Placental epithelial cell (primary cell): ENCODE measurements around the gene EPB41L4B. TPM values are rescaled to one million over a fixed set of nuclear protein-coding genes. Genes with fewer than 3 reads are reported as not detected.

Experiments used
- small RNA-seq: library from RNA; depleted of rRNA; stranded (forward); fragments of <200 nt; gene quantifications from one replicate; pipeline ENCODE3, GENCODE V24; 2012
- total RNA-seq: library from RNA; depleted of rRNA; stranded (reverse); fragments of >200 nt; gene quantifications from 2 replicates; pipeline ENCODE4 v1.2.3, GENCODE V29; 2012

EPB41L4B gene
- 2.0 and 7.1 TPM in 2 replicates for total RNA-seq

DNA sequence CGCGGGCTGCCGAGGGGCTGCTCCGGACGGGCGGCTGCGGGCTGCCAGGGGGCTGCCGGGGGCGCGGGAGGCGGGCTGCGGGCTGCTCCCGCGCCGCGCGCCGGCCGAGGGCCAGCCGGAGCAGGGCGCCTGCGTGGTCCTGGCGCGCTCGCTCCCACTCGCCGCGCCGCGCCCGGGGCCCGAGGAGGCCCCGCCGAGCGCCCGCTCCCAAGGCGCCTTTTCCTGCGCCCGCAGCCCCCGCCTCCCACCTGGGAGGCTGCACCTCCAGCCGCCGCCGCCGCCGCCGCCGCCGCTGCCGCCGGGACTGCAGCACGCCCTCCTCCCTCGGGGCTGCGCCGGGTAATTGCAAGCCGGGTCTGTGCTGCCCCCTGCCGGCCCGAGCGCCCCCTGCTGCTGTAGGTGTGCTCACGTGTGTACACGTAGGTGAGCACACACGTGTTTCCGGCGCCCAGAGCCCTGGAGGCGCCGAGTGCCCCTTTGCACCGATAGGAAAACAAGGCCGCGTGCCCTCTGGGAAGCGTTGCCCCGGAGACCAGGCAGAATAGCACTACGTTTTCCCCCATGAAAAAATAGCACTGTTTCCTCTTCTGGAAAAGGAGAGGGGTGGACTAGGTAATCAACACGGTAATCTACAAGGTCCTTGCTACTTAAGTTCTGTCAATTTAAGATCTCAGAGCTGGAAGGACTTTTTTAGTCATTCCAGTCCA, at the start of gene EPB41L4B:
TSS of gene EPB41L4B (minus strand) at position 318 of the 707 bp plus-strand sequence. CDS start 613 bp downstream, outside the sequence.

DNA sequence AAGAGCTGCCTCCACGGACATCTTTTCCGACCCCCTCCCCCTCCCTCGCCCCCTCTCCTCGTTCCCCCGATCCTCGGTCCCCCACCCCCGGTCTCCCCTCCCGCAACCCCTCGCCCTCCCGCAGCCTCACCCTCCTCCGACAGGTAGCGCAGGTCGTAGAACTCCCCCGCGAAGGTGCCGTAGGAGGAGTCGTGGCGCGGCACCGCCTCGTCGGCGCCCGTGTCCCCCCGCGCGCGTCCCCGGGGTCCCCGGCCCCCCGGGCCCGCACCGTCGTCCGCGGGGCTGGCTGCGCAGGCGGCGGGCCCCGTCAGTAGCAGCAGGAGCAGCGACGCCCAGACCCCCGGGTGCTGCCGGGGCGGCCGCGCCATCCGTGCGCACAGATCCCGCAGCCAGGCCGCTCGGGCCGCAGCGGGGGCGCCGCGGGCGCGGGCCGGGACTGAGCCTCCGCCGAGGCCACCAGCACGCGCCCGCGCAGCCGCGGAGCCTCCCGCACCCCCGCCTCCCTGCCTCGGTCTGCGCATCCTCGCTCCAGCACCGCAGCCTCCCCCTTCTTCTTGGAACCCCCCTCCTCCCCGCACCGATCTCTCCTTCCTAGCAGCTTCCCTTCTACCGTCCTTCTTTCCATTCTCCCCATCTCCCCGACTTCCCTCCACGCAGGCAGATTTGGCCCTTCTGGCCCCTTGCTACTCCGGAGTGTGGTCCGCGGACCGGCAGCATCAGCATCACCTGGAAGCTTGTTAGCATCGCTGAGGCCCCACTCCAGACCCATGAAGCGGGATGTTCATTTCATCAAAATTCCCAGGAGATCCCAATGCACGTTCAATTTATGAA, 153.9 kb downstream of the EPB41L4B start, which contains the start of gene FRRS1L:
TSS of gene FRRS1L (minus strand) at position 479 of the 831 bp plus-strand sequence. CDS start at position 368, 111 bp downstream.

Small RNA genes lying within 50 kb of the gene (small RNA-seq; reads per million reads assigned to genes)
- gene RF00019 (not detected), gene RNU6-984P (not detected)

Other genes with a start within 250 kb of the EPB41L4B start
- 74.6 and 81.7 TPM in 2 replicates for gene TMEM245, start 201.1 kb downstream of the EPB41L4B start, total RNA-seq
- under 0.01 TPM in 1 of 2 replicates, not detected in the other for gene FRRS1L, start 153.8 kb downstream of the EPB41L4B start, total RNA-seq
- gene PTPN3, start 177.2 kb upstream of the EPB41L4B start, total RNA-seq = 47.1 and 47.7 TPM in 2 replicates